ENCODE results near the gene TRIM8.

Gene TRIM8

DNA sequence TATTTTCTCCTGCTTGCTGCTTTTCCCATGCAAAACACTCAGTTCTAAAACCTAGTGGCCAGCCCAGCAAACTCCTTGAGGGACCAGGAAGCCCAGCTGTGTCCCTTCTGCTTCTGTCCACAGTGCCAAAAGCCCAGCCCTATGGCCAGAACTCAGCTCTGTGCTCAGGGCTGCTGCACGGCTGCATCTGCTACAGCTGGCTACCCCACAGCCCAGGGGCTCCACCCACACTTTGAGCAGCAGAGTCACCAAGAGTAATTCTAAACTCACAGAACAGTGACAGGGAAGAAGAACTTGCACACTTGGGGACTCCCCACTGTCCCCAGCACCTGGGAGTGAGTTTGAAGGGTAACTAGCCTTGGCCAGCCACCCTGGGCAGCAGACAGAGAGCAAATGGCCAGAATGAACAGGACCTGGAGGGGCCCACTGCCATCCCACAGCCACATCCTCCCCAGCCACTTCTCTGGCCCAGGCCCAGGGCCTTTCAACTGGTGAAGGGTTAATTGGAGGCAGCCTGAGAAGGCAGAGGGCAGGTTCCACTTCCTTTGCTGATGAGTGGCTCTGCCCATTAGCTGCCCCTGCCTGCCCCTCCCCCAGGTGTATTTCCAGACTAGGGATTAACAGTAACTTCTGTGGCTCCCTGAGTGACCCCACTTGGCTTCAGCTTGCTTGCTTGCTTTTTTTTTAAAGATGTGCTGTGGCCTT is 28.1 kb upstream of the TRIM8 start:
- DNase-seq, result no peak

- no peak for DNase-seq
Measured at GRCh38 chr10:102617041-102617440, 27.2 kb upstream of the TRIM8 start.

DNA sequence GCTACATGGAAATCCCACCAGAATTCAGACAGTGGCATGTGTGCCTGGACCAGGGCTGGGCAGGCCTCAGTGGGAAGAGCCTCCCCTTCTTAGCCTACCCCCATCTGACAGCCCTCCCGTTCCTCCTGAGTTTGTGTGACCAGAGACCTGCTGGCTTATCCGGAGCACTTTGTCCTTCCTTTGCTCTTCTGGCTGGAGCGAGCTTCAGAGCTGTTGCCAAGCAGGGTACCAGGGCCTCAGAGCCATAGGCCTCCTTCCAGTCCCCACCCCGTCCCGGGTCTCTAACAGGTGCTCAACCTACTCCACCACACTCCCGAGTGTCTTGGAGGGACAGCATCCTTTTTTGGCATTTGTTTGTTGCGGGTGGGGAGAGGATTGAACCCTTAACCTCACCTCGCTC is 26.5 kb upstream of the TRIM8 start:
- DNase-seq, result no peak

- DNase-seq, result no peak
Measured at GRCh38 chr10:102619281-102619981, 24.8 kb upstream of the TRIM8 start.

- DNase-seq, result no peak
Measured at GRCh38 chr10:102620138-102620590, 24.1 kb upstream of the TRIM8 start.

GRCh38 chr10:102620591-102621442 is 23.5 kb upstream of the TRIM8 start:
- DNase-seq, result no peak

DNA sequence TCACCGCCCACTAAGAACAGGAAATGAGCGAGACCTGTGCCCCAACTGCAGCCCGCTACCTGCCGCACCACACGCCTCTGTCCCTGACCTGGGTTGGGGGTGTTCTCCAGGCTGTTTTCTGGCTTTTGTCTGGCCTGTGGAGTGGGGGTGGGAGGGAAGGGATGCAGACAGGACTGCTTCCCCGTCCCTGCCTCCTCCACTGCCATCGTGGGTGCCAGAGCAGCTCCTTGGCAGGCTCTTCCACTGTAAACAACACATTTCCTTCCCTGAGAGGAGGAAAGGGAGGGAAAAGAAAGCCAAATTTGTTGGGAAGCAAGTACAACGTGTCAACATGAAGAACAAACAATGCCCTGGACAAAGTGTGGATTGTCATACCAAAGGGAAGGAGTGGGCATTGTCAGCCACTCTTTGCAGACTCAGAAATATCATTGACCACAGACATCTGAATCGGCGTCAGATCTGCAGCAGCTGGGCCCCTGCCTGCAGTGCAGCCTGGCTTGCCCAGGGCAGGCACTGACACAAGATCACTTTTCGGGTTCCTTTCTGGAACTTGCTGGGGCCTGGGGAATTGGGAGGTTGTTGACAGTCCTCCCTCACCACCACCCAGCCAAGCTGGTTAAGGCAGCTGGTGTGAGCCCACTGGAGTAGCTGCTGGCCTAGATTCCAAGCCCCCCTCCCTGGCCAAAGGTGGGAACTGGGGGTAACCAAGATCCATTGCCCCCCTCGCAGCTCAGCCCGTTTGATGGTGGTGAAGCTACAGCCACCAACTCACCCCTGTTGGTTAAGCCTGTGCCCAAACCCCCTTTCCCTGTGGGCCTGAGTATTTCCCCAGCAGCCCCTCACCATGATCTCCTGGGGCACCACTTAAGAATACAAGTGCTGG is 22.6 kb upstream of the TRIM8 start:
- DNase-seq, result no peak

- DNase-seq, result no peak
Measured at GRCh38 chr10:102624094-102624493, 20.2 kb upstream of the TRIM8 start.

DNA sequence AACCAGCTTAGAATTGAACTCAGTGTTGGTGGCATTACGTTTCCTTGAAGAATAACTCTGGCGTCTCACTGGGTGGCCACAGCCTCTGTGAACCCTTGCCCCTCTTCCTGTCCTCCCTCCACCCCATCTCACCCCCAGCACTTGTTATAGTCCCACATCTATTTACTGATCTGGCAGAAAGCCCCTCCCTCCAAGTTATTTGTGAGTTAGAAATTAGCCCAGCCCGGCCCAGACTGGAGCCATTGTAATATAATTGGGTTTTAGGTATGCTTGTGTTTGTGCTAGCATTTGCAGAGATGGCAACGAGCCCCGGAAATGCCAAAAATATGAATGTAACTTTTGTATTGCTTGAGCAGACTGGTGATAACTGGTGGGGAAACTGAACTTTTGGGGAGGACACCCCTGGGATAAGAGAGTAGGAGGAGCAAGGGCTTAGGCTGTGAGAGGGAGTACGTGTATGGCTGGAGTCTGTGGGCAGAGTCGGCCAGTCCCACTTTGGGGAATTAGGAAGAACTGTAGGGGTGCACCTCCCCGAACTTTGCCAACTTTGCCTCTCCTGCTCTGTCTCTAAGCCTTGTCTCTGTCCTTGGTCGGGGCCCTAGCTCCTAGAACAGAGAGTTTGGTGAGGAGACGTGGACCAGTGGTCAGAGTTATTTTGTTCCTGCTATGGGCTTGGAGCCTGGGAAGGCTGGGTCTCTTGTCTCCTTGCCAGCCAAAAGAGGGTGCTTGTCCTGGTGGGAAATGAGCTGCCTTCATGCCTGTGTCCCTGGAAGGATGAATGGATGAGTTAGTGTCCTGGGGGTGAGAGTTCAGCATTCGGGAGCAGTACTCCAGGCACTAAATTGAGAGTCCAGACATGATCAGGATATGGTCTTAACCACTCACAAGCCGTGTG is 19.3 kb upstream of the TRIM8 start:
- DNase-seq, result no peak

- no peak for DNase-seq
Measured at GRCh38 chr10:102626026-102626685, 18.1 kb upstream of the TRIM8 start.

DNA sequence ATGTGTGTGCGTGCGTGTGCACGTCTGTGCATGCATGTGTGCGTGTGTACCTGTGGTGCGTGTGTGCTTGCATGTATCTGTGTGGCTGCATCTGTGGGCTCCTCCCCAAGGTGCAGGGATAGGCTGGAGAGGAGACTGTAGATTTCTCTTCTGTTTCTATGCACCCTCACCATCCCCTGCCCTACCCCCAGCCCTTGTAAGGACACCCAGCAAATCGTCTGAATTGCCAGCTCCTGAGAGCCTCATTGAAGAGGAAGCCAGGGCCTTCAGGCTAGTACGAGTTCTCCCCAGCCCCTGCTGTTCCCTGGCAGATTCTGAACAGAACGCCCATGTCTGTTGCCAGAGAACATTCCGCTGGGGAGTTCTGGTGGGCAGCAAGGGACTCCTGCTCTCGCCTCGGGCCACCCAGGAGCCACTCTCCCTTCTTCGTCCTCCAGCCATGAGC is 17.0 kb upstream of the TRIM8 start:
- no peak for DNase-seq

- no peak for DNase-seq
Measured at GRCh38 chr10:102627736-102628293, 16.5 kb upstream of the TRIM8 start.

DNA sequence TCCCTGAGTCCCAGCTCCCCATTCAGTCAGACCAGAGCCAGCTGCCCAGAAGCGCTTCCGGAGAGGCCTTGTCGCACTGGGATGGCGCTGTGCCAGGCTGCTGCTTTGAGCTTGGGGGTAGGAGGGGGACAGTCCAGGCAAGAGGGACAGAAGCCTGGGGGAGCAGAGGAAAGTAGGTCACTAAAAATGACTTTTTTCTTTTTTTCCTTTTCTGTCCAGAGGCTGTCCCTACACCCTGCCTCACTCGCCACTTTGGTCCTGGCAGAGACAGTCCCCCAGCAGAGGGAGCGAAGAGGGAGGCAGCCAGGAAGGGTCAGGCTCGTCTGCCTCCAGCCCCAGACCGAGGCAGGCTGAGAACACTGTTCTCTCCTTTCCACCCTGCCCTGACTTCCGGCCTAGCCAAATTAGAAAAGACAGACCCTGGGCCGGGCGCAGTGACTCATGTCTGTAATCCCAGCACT is 15.8 kb upstream of the TRIM8 start:
- no peak for DNase-seq

DNA sequence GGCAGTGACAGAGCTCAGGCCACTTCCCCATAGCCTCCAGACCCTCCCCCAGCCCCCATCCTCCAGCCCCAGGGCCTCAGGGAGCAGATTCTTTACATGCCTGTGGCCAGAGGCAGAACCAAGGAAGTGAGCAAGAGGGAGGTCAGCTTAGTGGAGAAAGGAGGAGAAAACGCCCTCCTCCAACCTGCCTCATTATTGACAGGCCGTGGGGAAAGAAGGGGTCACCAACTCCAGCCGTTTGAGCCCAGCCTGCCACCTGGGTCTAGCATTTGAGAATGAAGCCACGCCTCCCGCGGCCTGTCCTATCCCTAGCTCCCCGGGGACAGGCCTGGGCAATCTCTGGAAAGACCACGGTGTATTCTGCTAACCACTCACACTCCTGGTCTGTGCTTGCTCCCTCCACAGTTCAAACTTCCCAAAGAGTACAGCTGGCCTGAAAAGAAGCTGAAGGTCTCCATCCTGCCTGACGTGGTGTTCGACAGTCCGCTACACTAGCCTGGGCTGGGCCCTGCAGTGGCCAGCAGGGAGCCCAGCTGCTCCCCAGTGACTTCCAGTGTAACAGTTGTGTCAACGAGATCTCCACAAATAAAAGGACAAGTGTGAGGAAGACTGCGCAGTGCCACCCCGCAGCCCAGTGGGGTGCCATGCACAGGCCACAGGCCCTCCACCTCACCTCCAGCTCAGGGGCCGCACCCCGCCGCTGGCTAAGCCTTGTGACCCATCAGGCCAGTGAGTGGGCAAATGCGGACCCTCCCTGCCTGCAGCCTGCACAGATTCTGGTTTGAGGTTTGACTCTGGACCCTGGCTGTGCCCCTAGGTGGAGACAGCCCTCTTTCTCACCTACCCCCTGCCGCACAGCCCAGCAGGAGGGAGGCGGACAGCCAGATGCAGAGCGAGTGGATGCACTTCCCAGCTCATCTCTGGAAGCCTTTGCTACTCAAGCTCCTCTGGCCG is 14.3 kb upstream of the TRIM8 start:
- DNase-seq, result no peak

- DNase-seq, result no peak
Measured at GRCh38 chr10:102630663-102631062, 13.6 kb upstream of the TRIM8 start.

GRCh38 chr10:102631525-102632393 is 12.5 kb upstream of the TRIM8 start:
- DNase-seq, result no peak

GRCh38 chr10:102632394-102633111 is 11.7 kb upstream of the TRIM8 start:
- DNase-seq, result no peak
